ENCODE measurements around the gene TENT4A. TPM values are rescaled to one million over a fixed set of nuclear protein-coding genes. Genes with fewer than 3 reads are reported as not detected.

TENT4A gene
- total and polyA plus RNA-seq, 2 of the 13 experiments (the other 11 are each of a cell fraction or from before 2014, with no cell fraction given): 6.3 to 13.3 TPM

GRCh38 chr5:6686915-6687409 lies 26.3 kb upstream of the TENT4A start (continued):
- TF ChIP-seq, protein P1, sequence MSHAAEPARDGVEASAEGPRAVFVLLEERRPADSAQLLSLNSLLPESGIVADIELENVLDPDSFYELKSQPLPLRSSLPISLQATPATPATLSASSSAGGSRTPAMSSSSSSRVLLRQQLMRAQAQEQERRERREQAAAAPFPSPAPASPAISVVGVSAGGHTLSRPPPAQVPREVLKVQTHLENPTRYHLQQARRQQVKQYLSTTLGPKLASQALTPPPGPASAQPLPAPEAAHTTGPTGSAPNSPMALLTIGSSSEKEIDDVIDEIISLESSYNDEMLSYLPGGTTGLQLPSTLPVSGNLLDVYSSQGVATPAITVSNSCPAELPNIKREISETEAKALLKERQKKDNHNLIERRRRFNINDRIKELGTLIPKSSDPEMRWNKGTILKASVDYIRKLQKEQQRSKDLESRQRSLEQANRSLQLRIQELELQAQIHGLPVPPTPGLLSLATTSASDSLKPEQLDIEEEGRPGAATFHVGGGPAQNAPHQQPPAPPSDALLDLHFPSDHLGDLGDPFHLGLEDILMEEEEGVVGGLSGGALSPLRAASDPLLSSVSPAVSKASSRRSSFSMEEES (CRISPR knock-in tag; IDR thresholded peaks at IDR 0.05): peak; percentile 63
- TF ChIP-seq DBP (CRISPR knock-in tag; IDR thresholded peaks at IDR 0.05; ENCODE audit: not compliant biosample characterization): no peak
- TF ChIP-seq RBFOX2 (IDR thresholded peaks at IDR 0.05; ENCODE audit: low read depth, low read length): no peak
- TF ChIP-seq HDAC6 (IDR thresholded peaks at IDR 0.05; ENCODE audit: low read depth, low read length): no peak
- peak in 1 of 2 experiments; percentile 90; a peak in 2 of 4 replicates for TF ChIP-seq KLF16 (CRISPR knock-in tag; IDR thresholded peaks at IDR 0.05)
- TF ChIP-seq ZFX (CRISPR knock-in tag; IDR thresholded peaks at IDR 0.05; ENCODE audit: low read depth): no peak
- no peak for TF ChIP-seq AKAP8 (CRISPR knock-in tag; IDR thresholded peaks at IDR 0.05)
- TF ChIP-seq CC2D1A (CRISPR knock-in tag; IDR thresholded peaks at IDR 0.05): no peak
- TF ChIP-seq THAP8 (CRISPR knock-in tag; IDR thresholded peaks at IDR 0.05; ENCODE audit: borderline replicate concordance): no peak
- TF ChIP-seq, protein P2, sequence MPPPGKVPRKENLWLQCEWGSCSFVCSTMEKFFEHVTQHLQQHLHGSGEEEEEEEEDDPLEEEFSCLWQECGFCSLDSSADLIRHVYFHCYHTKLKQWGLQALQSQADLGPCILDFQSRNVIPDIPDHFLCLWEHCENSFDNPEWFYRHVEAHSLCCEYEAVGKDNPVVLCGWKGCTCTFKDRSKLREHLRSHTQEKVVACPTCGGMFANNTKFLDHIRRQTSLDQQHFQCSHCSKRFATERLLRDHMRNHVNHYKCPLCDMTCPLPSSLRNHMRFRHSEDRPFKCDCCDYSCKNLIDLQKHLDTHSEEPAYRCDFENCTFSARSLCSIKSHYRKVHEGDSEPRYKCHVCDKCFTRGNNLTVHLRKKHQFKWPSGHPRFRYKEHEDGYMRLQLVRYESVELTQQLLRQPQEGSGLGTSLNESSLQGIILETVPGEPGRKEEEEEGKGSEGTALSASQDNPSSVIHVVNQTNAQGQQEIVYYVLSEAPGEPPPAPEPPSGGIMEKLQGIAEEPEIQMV (CRISPR knock-in tag; IDR thresholded peaks at IDR 0.05; ENCODE audit: low read depth): no peak
- no peak for TF ChIP-seq ZEB1 (IDR thresholded peaks at IDR 0.05; ENCODE audit: insufficient replicate concordance, low read depth)
- TF ChIP-seq ZNF629 (CRISPR knock-in tag; conservative IDR thresholded peaks at IDR 0.05): no peak
- no peak for TF ChIP-seq ZBTB46 (CRISPR knock-in tag; IDR thresholded peaks at IDR 0.05; ENCODE audit: borderline replicate concordance)
- no peak for TF ChIP-seq REL (CRISPR knock-in tag; conservative IDR thresholded peaks at IDR 0.05)
- 0 out of 2 replicates have a peak, but pooled peaks have one; percentile 21 for TF ChIP-seq ZNF605 (CRISPR knock-in tag; IDR thresholded peaks at IDR 0.05)
- peak; percentile 74; the same call in 1 of the 2 replicates for TF ChIP-seq DNMT3B (CRISPR knock-in tag; conservative IDR thresholded peaks at IDR 0.05)
- TF ChIP-seq HNRNPH1 (optimal IDR thresholded peaks at IDR 0.05; ENCODE audit: low read depth, low read length): no peak
- TF ChIP-seq, protein P3, sequence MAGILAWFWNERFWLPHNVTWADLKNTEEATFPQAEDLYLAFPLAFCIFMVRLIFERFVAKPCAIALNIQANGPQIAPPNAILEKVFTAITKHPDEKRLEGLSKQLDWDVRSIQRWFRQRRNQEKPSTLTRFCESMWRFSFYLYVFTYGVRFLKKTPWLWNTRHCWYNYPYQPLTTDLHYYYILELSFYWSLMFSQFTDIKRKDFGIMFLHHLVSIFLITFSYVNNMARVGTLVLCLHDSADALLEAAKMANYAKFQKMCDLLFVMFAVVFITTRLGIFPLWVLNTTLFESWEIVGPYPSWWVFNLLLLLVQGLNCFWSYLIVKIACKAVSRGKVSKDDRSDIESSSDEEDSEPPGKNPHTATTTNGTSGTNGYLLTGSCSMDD (CRISPR knock-in tag; IDR thresholded peaks at IDR 0.05): no peak
- TF ChIP-seq ZMYM4 (CRISPR knock-in tag; IDR thresholded peaks at IDR 0.05): peak; percentile 21; the same call in 1 of the 2 replicates
- TF ChIP-seq THYN1 (CRISPR knock-in tag; IDR thresholded peaks at IDR 0.05; ENCODE audit: borderline replicate concordance, low read depth): no peak

Data from HepG2 (cell line).